NCI-H2081 (cell line): ENCODE results near the gene MTUS2.

Source experiments
- DNase-seq, 2 experiments: peaks; one replicate each; lab custom pipeline; 2025; lab: John Stamatoyannopoulos, UW

Gene MTUS2

DNA sequence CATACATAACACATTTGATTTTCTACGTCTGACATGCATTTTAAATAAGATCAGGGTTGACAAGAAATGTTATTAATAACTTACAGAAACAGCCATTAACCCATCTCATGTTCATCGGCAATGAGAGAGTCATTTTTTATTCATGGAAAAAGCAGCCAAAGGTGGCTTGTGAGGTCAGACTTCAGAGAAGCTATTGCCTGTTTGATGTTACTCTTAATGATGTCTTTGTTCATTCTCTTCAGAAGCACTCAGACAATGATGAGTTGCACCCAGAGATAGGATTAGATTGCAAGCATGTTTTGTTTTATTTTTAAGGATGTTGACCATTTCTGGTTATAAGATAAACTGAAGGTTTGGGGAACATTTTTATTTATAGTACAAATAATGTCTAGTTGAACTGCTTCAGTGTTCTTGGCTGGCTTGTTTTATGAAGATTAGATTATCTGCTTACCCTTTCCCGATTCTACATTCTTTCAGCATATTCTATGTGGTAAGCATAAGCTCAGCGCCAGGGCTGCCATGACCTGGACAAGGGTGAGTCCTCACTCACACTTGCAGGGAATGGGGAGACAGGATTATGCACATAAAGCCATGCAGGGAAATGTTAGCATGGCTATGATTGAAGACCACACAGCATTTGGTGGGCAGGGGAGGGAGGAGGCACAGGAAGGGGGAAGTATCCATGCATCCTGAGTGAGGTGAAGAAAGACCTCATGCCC lies 288.1 kb downstream of the MTUS2 start:
- DNase-seq, result no peak

GRCh38 chr13:29109987-29110386 lies 289.8 kb downstream of the MTUS2 start:
- DNase-seq, result no peak

GRCh38 chr13:29111446-29111845 lies 291.3 kb downstream of the MTUS2 start:
- DNase-seq, result no peak

DNA sequence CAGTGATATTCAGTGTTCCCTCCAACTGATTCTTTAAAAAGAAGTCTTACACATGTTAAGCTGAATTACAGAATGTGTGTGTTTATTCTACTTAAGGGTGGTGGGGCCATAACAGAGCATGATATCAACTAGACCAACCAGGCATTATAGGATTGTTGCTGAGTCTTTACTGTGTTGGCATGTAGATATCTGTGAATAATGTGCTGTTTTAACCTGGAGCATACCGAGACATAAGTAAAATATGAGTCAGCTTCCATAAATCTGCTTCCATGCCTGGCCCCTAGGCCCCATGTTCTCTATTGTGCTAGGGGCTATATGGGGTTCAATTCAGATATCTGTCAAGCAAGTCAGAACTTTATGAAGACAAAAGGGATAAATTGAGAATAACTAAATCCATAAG lies 295.7 kb downstream of the MTUS2 start:
- no peak for DNase-seq

GRCh38 chr13:29117663-29118062 lies 297.5 kb downstream of the MTUS2 start:
- no peak for DNase-seq

GRCh38 chr13:29118471-29118870 lies 298.3 kb downstream of the MTUS2 start:
- DNase-seq, result no peak

DNA sequence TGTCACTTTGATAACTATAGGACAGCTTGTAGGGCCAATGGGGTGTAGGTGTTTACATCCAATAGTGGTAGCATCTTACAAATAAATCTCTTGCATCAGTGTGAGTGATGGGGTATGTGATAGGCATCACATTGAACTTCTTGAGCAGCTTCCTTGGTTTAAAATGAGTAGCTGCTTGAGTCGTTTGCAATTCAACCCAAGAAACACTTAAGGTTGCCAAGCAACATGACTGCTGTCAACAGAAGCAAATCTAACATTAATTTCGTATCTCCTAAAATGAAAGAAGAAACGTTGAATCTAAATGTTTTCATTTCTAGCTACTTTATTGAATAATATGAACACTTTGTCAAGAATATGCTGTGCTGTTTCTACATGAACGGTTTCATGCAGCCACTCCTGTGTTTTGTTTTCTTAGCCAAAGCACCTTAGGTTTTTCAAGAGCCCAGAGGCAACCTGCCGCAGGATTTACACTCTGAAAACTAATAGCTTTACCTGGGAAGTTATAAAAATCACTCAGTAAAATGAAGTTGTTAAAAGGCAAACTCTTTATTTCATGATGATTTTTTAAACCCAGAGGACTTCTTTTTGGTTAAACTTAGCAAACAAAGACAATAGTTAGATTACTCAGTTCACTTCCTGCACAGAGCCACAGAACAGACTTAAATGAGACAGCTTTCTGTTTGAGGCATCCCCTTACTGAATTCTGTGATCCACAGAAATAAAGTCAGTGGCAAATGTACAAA lies 305.2 kb downstream of the MTUS2 start:
- no peak for DNase-seq

GRCh38 chr13:29125934-29126424 lies 305.8 kb downstream of the MTUS2 start:
- DNase-seq, result no peak

DNA sequence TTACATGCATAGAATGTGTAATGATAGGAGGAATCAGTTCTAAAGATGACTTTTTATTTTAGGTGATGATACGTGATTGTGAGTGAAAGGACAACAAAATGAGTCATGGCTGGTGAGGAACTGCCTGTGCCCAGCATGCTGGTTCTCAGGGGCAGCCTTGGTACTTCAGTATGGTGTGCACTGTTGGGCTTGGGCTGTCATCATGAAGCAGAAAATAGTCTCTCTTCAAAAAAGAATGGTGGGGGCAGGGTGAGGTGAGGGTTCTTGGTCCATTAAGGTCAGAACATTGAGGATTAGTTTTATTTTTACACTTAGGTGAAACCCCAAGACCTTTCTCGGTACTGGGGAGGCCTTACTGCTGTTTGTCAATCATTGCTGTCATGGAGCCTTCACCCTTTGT lies 309.5 kb downstream of the MTUS2 start:
- DNase-seq, result no peak

DNA sequence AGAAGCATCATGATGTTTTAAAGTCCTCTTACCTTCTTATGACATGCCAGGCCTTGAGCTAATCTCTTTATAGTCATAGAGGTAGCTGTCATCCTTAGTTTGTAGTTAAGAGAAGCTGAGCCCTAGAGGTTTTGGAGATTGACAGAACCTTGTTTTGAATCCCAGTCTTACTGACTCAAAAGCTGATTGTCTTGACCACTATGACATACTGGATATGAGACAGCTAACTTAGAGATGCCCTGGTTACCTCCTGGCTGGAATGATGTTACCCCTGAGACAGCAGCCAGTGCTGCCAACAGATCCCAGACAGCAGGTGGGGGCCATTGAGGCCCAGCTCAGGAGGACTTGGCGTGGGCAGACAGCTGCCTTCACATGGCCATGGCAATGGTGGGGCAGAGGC lies 311.0 kb downstream of the MTUS2 start:
- DNase-seq, result no peak

DNA sequence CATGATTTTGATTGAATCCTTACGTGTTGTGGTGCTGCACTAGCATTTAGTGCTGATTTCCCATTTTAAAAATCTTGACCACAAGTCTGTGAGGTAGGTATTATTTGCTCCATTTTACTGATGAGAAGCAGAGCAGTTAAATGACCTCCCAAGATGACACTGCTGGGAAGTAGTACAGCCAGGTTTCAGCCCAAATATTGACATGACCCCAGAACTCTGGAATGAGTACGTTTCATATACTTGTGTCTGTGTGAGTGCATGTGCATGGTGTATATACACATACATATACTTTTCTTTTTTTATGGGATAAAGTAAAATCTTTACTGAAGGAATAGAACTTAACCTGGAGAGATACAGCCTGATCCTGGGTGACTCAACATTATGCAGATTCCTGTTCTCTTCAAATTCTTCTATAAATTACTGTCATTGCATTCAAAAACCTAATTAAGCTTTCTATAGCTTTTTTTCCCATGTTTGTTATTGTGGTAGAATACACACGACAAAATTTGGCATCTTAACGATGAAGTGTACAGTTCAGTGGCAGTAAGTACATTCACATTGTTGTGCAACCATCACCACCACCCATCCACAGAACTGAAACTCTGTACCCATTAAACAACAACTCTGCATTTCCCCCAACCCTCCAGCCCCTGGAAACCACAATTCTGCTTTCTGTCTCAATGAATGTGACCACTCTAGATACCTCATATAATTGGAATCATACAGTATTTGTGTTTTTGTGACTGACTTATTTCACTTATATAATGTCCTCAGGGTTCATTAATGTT lies 311.9 kb downstream of the MTUS2 start:
- no peak for DNase-seq

DNA sequence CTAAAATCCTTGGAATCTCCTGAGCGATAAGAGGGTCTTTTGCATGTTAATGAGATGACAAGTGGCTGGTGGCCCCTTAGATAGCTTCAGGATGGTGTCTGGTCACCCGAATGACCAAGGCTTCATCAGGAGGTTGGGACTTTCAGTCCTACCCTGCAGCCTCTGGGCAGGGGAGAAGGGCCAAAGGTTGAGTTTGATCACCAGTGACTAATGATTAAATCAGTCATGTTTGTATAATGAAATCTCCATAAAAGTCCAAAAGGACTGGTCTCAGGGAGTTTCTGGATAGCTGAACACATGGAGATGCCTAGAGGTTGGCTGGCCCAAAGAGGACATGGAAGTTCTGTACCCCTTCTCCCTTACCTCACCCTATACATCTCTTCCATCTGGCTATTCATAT lies 316.2 kb downstream of the MTUS2 start:
- DNase-seq, result no peak

- no peak for DNase-seq
Measured at GRCh38 chr13:29137016-29137415, 316.9 kb downstream of the MTUS2 start.

GRCh38 chr13:29137995-29138394 lies 317.9 kb downstream of the MTUS2 start:
- no peak for DNase-seq

DNA sequence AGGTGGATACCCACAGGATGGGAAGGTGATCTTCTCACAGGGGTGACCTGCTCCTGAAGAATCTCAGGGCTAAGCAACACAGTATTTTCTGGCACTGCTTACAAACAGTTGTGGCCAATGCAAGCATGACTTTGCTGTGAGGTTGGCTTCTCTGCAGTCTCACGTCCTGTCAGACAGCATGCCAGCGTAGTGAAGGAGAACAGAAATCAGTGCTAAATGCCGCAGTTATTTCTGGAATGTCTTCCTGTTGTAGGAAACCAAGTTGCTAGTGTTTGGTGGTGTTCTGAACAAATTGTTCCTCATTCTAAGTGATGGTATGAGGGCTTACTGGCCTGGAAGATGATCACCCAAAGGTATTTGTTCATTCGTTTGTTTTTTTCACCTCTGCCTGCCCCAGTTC lies 320.1 kb downstream of the MTUS2 start:
- no peak for DNase-seq

- no peak for DNase-seq
Measured at GRCh38 chr13:29143847-29144246, 323.7 kb downstream of the MTUS2 start.

GRCh38 chr13:29154390-29154789 lies 334.3 kb downstream of the MTUS2 start:
- DNase-seq, result no peak

DNA sequence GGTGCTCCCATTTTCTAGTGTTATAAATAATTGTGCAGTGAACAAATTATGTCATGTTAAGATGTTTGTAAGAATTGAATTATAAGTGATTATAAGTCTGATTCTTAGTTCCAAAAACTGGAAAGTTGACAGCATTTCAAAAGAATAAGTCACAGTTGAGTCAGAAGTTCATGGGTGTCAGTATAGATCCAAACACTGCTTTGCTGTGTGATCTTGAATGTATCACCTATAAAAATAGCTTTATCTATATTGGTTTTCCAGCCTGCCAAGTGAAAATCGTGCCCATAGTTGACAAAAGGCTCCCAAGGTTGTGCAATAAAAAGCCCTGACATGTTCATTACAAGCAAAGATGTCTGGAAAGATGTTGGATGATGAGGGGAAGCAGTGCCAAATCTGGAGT lies 336.0 kb downstream of the MTUS2 start:
- no peak for DNase-seq

DNA sequence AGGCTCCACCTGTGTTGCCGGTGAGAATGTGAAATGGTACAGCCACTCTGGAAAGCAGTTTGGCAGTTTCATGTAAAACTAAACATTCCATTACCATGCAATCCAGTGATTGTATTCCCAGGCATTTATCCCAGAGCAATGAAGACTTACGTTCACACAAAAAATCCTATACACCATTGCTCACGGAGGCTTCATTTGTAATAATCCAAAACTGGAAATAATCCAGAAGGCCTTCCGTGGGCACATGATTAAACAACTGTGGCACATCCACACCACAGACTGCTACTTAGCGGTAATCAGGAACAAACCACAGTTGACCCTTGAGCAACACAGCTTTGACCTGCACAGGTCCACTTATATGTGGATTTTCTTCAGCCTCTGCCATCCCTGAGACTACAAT lies 339.7 kb downstream of the MTUS2 start:
- no peak for DNase-seq

DNA sequence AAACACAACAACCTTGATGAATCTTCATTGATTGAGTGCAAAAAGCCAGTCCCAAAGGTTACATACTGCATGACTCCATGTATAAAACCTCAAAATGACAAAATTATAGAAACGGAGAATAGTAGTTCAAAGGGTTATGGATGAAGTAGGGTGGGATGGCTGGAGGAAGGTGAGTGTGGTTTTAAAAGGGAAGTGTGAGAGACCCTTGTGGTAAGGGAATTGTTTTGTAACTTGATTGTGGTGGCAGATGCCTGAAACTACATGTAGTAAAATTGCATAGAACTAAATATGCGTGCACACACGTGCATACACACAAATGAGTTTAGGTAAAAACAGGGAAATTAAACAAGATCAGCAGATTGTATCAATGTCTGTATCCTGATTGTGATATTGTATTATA lies 340.7 kb downstream of the MTUS2 start:
- DNase-seq, result no peak

DNA sequence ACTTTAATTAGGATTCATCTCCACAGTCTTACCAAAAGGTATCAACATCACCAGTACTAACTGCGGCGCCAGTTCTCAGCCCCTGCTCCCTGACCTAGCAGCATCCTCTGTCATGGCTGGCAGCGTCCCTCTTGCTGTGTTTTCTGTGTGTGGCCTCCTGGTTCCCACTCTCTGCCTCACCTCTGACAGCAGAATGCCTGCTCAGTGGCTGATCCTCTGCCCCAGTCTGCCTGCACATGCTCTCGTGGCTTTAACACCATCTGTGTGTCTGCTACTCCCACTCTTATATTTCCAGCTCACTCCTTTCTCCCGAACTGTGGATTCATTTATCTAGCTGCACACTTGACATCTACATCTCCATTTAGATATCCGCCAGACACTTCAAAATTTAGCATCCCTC lies 341.5 kb downstream of the MTUS2 start:
- no peak for DNase-seq

DNA sequence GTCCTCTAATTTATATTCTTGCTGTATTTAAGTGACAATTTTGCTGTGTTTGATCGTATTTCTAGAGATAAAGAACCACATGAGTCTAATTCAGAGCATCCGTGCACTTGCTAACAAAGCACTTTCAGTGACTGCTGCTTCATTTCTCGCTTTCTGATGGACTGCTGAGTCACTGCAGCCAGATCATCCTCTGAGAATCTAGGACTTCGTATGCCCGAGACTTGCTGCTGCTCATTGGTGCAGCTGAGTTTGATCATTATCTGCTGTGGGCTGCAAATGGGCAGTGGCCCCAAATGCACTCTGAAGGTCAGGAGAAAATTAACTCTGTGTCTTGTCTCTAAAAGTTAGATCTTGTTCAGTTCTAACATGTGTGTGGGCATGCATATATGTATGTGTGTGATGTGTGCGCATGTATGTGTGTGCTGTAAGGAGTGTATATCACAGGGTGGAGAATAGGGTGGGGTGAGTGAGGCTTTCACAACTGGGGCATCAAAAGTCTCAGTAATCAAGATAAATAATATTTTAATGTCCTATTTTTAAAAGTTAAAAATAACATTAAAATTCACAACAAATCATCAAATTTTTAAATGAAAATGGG lies 342.6 kb downstream of the MTUS2 start:
- DNase-seq, result no peak
